Left forelimb (tissue), 1 donor: ENCODE data around the gene DPP3.

Experiments
- DNase-seq: peaks from one replicate; pipeline ENCODE4 v3.0.0-alpha.2; 2018; ENCODE audit warnings: low spot score

Gene DPP3

DNA sequence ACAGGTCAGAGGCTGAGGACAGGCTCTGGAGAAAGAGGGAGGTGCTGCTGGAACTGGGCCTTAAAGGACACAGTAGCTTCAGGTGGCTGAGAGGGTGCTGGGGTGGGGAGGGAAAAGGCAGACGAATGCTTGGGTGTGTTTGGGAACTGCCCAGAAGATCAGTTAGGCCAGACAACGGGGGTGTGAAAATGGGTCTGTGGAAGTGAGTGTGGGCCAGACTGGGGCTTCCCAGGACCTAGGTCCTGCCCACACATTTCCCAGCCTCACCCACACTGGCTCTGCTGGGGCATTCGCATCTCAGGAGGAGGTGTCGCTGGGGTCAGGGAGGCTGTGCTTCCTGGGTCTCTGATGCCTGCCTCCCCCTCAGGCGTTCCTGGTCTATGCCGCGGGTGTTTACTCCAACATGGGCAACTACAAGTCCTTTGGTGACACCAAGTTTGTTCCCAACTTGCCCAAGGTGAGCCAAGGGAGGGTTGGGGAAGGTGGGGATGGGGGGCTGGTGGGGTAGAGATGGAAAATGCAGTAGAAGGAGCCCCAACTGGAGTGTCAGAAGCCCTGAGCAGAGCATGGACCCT lies 4.7 kb downstream of the DPP3 start:
- no peak for DNase-seq

DNA sequence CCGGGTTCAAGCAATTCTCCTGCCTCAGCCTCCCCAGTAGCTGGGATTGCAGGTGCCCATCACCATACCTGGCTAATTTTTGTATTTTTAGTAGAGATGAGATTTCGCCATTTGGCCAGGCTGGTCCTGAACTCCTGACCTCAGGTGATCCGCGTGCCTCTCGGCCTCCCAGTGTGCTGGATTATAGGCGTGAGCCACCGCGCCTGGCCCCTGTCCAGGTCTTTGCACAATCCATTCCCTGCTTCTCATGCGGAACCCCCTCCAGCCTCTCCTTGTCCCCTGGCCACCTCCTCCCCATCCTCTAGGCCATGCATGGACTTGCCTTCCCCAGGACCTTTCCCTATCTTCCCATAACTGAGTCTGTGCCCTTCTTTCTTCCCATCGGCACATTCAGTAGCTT lies 8.7 kb downstream of the DPP3 start:
- DNase-seq, result no peak

GRCh38 chr11:66489636-66490035 lies 9.4 kb downstream of the DPP3 start:
- no peak for DNase-seq

DNA sequence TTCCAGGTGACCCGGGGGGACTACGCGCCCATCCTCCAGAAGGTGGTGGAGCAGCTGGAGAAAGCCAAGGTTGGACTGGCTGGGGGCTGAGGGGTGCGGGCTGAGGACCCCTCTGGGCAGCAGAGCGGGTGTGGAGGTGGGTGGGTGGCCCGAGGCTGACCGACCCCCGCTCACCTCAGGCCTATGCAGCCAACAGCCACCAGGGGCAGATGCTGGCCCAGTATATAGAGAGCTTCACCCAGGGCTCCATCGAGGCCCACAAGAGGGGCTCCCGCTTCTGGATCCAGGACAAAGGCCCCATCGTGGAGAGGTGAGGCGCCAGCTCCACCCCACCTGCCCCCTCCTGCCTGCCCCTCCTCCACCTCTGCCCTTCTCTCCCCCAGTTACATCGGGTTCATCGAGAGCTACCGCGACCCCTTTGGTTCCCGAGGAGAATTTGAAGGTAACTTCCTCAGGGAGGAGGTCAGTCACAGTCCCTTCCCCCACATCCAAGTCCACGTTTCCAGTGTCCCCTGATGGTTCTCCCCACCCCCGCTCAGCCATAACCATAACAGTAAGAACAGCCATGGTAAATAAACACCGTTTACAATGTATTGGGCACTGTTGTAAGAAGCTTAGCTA lies 11.2 kb downstream of the DPP3 start:
- no peak for DNase-seq

- no peak for DNase-seq
These were observed 12.1 kb downstream of the DPP3 start for GRCh38 chr11:66492161-66492865.

- DNase-seq, result no peak
These were observed 12.9 kb downstream of the DPP3 start for GRCh38 chr11:66493130-66493529.

GRCh38 chr11:66494458-66494857 lies 14.2 kb downstream of the DPP3 start:
- no peak for DNase-seq

DNA sequence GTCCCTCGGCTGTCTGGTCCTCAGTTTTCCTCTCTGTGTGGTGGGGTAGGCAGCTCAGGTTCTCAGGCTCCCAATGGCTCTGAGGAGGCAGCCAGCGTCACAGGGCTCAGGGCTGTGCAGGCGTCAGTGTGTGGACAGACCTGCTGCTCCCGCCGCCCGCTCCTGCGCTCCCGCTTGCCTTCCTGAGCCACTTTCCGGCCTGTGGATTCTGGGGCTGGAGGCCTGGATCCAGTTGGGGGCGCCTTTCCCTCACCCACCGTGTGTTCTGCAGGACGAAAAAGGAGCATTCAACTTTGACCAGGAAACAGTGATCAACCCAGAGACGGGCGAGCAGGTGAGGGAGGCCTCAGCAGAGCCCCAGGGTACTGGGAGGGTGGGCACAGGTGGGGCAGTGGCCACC lies 14.7 kb downstream of the DPP3 start:
- DNase-seq, result no peak

GRCh38 chr11:66495401-66495854 lies 15.2 kb downstream of the DPP3 start:
- DNase-seq, result no peak

DNA sequence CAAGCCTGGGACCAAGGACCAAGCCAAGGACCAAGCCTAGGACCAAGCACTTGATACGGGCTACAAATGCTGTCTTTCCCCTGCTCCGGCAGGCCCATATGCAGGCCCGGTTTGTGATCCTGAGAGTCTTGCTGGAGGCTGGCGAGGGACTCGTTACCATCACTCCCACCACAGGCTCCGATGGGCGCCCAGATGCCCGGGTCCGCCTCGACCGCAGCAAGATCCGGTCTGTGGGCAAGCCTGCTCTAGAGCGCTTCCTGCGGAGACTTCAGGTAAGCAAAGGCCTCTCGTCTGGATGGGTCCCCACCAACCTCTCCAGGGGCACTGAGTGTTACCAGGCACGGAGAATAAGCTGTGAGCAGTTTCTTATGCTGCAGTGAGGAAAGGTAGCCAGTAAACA lies 17.0 kb downstream of the DPP3 start:
- no peak for DNase-seq

GRCh38 chr11:66498506-66498905 lies 18.3 kb downstream of the DPP3 start:
- no peak for DNase-seq

DNA sequence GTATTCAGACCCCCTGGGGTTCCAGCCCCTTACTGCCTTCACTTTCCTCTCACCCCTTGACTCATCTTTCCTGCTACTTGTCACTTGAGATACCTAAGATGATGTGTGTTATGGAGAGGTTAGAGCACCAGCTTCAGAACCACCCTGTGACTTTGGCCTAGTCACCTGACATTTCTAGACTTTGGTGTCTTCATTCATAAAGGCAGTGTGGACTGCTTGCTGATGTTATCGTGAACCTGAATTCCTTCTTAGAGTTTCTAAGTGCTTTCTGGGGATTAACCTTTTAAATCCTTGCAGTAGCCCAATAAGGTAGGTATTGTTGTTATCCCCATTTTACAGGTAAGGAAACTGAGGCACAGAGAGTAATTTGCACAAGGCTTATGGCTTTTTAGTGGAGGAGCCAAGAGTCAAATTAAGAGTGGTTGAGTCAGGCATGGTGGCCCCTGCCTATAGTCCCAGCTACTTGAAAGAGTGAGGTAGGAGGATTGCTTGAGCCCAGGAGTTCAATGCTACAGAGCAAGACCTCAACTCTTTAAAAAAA lies 25.1 kb downstream of the DPP3 start:
- no peak for DNase-seq

GRCh38 chr11:66509131-66509561 lies 28.9 kb downstream of the DPP3 start:
- no peak for DNase-seq

- DNase-seq, result peak; percentile 93
These were observed 30.2 kb downstream of the DPP3 start, which contains the start of gene BBS1 for GRCh38 chr11:66510271-66510989. TSS of gene BBS1 (plus strand) at chr11:66510635. CDS start at chr11:66510660, 25 bp downstream.

DNA sequence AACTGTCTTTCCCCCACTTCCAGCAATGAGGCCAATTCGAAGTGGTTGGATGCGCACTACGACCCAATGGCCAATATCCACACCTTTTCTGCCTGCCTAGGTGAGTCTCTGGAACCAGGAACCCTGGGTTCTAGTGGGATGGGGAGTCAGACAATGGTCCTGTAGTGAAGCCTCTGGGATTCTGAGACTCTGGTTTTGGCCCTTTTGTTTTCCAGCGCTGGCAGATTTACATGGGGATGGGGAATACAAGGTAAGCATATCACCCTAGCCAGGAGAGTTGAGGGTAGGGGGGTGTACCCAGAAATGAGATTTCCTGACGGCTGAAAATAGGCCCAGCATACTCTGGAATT lies 30.7 kb downstream of the DPP3 start:
- DNase-seq, result no peak

DNA sequence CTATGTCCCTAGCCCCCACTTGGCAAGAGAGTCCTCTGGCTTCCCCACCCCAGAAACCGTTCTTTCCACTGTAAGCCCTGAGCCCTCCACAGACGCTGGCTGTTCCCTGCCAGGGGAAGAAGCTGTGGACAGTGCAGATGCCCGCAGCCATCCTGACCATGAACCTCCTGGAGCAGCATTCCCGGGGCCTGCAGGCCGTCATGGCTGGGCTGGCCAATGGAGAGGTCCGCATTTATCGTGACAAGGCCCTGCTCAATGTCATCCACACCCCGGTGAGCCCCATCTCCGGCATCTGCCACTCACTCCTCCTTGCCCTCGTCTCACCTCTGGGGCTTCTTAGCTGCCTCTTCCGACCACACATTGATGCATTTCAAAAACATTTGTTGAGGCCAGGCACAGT lies 43.4 kb downstream of the DPP3 start:
- DNase-seq, result no peak

GRCh38 chr11:66524304-66525040 lies 44.2 kb downstream of the DPP3 start:
- DNase-seq, result no peak

- DNase-seq, result no peak
These were observed 48.8 kb downstream of the DPP3 start for GRCh38 chr11:66529069-66529468.

- DNase-seq, result no peak
These were observed 49.4 kb downstream of the DPP3 start for GRCh38 chr11:66529655-66530054.

DNA sequence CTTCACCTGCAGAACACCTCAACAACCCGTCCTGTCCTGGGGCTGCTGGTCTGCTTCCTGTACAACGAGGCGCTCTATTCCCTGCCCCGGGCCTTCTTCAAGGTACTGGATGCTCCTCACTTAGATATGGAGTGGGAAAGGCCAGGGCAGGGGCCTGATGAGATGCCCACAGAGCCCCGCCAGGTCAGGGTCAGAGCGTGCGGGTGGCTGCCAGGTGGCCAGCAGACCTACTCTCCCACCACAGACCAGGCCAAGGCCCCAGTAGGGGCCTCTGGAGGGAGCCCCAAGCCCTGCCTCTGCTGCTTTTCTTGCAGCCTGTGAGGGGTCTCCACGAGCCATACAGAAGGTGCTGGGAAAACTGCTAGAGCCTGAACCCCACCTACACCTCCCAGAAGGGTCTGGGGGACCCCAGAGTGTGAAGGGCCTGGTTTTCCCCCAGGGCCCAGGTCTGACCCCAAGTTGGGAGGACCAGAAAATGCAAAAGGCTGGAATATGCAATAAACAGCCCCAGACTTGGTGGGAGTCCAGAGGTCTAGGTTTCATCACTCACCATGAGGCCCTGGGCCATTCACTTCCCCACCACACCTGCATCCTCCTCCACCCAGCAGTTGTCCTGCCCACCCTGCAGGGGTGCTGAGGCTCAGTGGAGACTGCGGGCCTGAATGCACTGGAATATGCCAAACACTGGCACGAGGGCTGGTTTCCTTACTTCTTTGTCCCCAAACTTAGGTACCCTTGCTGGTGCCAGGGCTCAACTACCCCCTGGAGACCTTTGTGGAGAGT lies 50.9 kb downstream of the DPP3 start:
- no peak for DNase-seq

DNA sequence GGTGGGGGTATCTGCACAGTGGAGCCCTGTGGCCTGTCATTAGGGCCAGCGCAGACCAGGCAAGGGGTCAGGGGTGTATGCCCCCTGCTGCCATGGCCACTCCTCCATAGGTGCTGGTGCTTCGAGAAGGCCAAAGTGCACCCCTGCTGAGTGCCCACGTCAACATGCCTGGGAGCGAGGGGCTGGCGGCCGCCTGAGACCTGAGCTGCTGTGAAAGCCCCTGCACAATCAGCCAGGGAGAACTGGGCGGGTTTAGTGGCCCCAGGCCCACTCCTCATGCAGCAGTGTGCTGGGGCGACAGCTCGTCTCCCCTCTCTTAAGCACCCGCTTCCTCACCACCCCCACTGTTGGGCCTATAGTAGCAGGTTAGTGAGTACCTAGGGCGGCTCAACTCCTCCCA lies 51.6 kb downstream of the DPP3 start:
- DNase-seq, result no peak
